IPS-20b (cell line): Measurements from ENCODE around the gene DNAJA4.
A peak's percentile ranks its signal among the peaks of the same experiment; 100 is the strongest.

Experiments used
- H3K27ac ChIP-seq: one replicate; pipeline ENCODE4 v1.5.1; 2013; ENCODE audit warnings: low read length
- H3K27me3 ChIP-seq: 2 replicates; pipeline ENCODE4 v1.6.1; 2013; ENCODE audit warnings: mild to moderate bottlenecking, low read length, inconsistent platforms; ENCODE audit not compliant: insufficient read depth
- H3K36me3 ChIP-seq: 2 replicates; pipeline ENCODE4 v1.6.1; 2013; ENCODE audit warnings: low read depth, mild to moderate bottlenecking, inconsistent platforms, low read length, moderate library complexity; ENCODE audit not compliant: insufficient read depth
- H3K4me1 ChIP-seq: 2 replicates; pipeline ENCODE4 v1.6.1; 2013; ENCODE audit warnings: mild to moderate bottlenecking, control low read depth, inconsistent platforms, low read length, moderate library complexity; ENCODE audit not compliant: insufficient read depth
- H3K4me3 ChIP-seq: 2 replicates; pipeline ENCODE4 v1.5.1; 2013; ENCODE audit warnings: mild to moderate bottlenecking, low read length, inconsistent platforms
- H3K9ac ChIP-seq: 2 replicates; pipeline ENCODE4 v1.6.1; 2013; ENCODE audit warnings: low read depth, mild to moderate bottlenecking, inconsistent platforms, low read length, moderate library complexity
- H3K9me3 ChIP-seq: 2 replicates; pipeline ENCODE4 v1.6.1; 2013; ENCODE audit warnings: mild to moderate bottlenecking, low read depth, low read length, inconsistent platforms; ENCODE audit not compliant: insufficient read depth

DNAJA4 gene

DNA sequence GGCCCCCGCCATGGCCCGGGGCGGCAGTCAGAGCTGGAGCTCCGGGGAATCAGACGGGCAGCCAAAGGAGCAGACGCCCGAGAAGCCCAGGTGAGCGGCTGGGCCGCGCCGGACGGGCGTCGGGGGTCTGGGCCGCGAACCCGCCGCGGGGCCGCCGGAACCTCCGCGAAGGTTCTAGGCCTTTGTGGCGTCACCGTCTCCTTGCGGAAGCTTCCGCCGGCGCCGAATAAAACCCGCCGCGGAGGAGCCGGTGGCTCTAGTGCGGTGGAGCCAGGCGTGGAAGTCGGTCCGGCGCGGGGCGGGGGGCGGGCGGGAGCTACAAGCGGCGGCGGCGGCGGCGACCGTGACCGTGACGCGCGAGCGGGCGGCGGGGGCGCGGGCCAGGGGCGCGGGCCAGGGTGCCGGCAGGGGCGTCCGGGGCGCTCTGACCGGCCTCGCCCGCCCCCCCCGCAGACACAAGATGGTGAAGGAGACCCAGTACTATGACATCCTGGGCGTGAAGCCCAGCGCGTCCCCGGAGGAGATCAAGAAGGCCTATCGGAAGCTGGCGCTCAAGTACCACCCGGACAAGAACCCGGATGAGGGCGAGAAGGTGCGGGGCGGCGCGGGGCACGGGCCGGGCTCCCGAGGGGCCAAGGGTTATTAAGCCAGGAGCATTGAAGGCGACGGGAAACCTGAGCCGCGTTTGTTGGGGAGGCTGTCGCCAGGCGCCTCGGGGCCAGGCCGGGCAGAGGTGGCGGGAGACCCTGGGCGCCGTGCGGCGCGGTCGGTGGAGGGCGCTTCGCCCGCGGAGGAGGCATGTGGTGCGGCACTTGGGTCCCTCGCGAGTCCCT is at the start of gene DNAJA4:
Gene DNAJA4, plus strand, starts transcription at position 259 of the 833 bp plus-strand sequence. Its CDS starts 202 bp downstream, at position 461.
- H3K27me3 ChIP-seq: peaks cover 23% of the 10 kb centered on the region
- peak within 1 kb of the TSS; percentile 51; the same call in 1 of the 2 replicates for H3K4me3 ChIP-seq
- H3K36me3 ChIP-seq: no peaks in the 10 kb centered on the region
- H3K4me1 ChIP-seq: no peaks in the 10 kb centered on the region
- H3K27ac ChIP-seq: no peak within 1 kb of the TSS
- H3K9ac ChIP-seq: peak within 1 kb of the TSS; percentile 23; the same call in 1 of the 2 replicates
- H3K9me3 ChIP-seq: no peaks in the 10 kb centered on the region

DNA sequence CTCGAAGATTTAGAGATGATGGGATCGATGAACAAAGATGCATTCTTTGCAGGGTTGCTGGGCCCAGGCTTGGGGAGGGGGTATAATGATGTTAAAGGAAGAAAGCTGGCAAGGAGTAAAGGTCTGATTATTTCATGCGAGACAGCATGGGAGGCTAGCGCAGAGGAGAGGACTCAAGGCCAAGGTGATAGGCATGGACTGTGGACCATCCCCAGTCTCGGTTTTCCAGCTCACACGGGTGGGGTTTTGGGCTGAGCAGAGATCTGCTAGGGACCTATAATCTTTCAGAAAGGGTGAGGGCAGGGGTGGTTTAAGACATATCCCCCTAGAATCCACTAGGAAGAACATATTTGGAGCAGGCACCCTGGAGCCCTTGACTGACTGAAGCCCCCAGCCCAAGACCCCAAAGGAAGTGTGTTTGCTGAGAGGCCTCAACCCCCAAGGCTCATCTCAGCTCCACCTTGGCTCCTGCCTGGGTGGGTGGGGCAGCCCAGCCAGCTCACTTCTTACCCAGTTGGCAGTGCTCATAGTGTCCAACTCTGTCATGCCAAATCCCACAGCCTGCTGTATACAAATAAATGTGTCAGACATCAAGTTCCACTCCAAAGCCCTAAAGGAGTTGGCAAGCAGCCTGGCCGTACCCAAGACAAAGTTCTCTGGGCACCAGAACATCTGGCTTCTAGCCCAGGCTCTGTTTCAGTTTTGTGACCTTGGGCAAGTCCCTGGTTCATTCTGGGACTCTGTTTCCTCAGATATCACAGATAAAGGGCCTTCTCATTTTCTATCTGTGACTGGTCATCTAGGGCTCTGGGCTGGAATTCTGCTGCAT is 47.9 kb upstream of the DNAJA4 start:
- no peaks in the 10 kb centered on the region; the same call in 1 of the 2 replicates for H3K4me1 ChIP-seq
- no peaks in the 10 kb centered on the region for H3K27me3 ChIP-seq
- no peak overlapping the region for H3K27ac ChIP-seq
- H3K4me3 ChIP-seq: no peak overlapping the region
- no peaks in the 10 kb centered on the region for H3K36me3 ChIP-seq
- no peak overlapping the region for H3K9ac ChIP-seq
- no peaks in the 10 kb centered on the region for H3K9me3 ChIP-seq

DNA sequence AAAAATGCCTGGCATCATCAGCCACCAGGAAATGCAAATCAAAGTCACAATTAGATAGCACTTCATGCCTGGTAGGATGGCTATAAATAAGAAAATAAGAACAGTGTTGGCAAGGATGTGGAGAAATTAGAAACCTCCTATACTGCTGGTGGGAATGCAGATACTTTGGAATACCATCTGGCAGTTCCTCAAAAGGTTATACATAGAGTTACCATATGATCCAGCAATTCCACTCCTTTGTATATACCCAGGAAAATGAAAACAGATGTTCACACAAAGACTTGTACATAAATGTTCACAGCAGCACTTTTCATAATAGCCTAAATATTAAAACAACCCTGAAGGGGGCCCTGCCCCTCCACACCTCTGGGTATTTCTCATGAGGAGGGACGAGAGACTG is 43.6 kb upstream of the DNAJA4 start:
- peaks cover 2% of the 10 kb centered on the region; the same call in 1 of the 2 replicates for H3K36me3 ChIP-seq
- no peak overlapping the region for H3K4me3 ChIP-seq
- H3K9ac ChIP-seq: no peak overlapping the region
- no peak overlapping the region for H3K27ac ChIP-seq
- no peaks in the 10 kb centered on the region for H3K27me3 ChIP-seq
- no peaks in the 10 kb centered on the region for H3K4me1 ChIP-seq
- H3K9me3 ChIP-seq: peaks cover 4% of the 10 kb centered on the region

DNA sequence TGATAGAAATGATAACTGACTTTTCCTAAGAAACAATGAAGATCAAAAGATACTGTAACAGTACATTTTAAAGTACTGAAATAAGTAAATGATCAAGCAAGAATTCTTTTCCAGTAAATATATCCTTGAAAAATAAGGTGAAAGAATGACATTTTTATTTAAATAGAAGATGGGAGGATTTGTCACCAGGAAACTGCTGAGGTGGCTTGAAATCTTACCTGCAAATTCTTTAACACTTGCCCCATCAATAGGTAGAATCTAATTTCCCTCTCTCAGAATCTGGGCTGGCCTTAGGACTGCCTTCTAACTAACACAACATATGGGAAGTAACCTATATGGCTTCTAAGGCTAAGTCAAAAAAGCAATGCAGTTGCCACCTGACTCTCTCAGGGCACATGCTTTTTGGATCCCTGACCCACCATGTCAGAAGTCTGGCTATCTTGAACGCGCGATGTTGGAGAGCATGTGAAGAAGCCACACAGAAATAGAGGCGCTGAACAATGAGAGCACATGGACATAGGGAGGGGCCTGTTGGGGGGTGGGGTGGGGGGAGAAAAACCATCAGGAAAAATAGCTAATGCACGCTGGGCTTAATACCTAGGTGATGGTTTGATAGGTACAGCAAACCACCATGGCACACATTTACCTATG is 41.5 kb upstream of the DNAJA4 start:
- Histone ChIP-seq H3K9ac (no peak overlapping the region), H3K4me1 (no peaks in the 10 kb centered on the region), H3K36me3 (peaks cover 4% of the 10 kb centered on the region; the same call in 1 of the 2 replicates), H3K27me3 (no peaks in the 10 kb centered on the region), H3K4me3 (no peak overlapping the region), H3K27ac (no peak overlapping the region), H3K9me3 (peaks cover 7% of the 10 kb centered on the region)

DNA sequence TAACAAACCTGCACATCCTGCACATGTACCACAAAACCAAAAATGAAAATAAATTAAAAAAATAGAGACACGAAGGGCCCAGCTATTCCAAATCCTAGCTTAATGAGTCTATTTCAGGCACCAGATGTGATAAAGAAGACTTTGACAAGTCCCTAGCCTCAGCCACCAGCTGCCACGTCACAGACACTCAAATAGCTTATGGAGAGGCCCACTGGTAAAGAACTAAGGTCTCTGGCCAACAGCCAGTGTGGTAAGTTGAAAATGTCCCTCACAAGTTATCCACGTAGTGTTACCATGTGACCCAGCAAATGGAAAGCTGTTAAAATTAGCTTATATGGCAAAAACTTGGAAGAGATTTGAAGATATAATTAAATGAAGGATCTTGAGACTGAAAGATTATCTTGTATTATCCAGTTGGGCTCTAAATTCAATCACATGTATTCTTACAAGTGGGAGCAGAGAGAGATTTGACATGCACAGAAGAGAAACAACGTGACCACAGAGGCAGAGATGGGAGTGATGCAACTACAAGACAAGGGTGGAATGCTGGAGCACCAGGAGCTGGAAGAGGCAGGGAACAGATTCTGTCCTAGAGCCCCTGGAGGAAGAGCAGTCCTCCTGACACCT is 40.9 kb upstream of the DNAJA4 start:
- no peak overlapping the region for H3K9ac ChIP-seq
- H3K9me3 ChIP-seq: peaks cover 7% of the 10 kb centered on the region
- H3K27ac ChIP-seq: no peak overlapping the region
- H3K4me1 ChIP-seq: no peaks in the 10 kb centered on the region
- H3K36me3 ChIP-seq: peaks cover 4% of the 10 kb centered on the region; the same call in 1 of the 2 replicates
- no peak overlapping the region for H3K4me3 ChIP-seq
- no peaks in the 10 kb centered on the region for H3K27me3 ChIP-seq

DNA sequence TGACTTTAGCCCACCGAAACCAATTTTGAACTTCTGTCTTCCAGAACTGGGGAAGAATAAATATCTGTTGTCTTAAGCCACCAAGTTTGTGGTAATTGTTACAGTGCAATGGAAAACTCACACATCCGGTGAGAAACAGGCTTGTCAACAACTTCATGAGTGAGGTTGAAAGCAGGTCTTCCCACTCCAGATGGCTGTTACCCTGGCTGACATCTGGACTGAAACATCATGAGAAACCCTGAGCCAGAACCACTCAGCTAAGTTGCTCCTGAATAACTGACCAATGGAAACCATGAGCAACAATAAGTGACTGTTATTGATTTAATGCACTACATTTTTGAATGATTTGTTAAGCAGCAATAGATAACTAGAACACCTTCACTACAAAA is 40.3 kb upstream of the DNAJA4 start:
- Histone ChIP-seq H3K9me3 (peaks cover 7% of the 10 kb centered on the region), H3K27ac (no peak overlapping the region), H3K9ac (no peak overlapping the region), H3K4me3 (no peak overlapping the region), H3K36me3 (peaks cover 4% of the 10 kb centered on the region; the same call in 1 of the 2 replicates), H3K4me1 (no peaks in the 10 kb centered on the region), H3K27me3 (no peaks in the 10 kb centered on the region)

DNA sequence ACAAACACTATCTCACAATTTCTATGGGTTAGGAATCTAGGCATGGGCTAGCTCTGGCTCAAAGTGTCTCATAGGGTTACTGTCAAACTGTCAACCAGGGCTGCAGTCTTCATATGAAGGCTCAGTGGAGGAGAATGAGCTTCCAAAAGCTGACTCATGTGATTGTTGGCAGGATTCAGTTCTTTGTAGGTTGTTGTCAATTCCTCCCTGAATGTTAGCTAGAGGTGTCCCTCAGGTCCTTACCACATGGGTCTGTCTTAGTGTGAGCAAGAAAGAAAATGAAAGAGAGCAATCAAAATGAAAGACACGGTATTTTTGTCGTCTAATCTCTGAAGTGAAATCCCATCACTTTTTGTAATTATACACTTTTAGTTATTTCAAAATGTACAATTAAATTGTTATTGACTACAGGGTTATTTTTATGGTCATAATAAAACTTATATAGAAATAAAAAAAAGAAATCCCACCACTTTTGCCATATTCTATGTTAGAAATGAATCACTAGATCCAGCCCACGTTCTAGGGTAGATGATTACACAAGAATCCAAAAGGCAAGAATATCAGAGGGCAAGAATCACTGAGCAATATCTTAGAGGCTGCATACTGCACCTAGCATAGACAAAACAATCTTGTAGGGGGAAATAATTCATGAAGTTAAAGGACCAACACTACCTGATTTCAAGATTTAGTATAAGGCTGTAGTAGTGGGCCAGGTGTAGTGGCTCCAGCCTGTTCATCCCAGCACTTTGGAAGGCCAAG is 38.4 kb upstream of the DNAJA4 start:
- no peaks in the 10 kb centered on the region for H3K4me1 ChIP-seq
- H3K27ac ChIP-seq: no peak overlapping the region

DNA sequence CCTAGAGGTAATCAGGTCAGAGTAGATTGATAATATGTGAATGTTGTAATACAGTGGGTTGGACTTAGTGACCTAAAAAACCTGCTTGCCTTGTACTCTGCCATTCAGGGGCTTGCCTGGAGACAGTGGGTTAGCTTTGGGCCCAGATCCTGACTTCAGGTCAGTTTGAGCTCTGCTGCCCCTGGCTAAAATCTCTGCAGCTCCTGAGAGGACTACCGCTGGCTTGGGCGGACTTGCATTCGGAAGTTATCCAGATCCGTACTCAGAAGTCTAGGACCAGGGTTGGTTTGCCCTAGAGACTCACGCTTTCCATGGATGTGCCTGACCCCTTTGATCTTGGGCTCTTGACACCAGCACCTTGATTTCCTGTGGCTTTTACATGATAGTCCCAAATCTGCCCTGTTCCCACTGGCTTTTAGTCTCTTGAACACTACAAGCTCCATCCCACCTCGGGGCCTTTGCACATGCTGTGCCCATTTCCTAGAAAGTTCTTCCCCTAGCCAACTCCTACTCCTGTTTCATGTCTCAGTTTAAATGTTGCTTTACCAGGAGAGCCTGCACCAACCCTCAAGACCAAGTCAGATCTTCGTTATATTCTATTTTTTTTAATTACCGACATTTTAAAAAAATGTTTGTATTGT is 35.9 kb upstream of the DNAJA4 start:
- Histone ChIP-seq H3K4me3 (no peak overlapping the region), H3K4me1 (no peaks in the 10 kb centered on the region), H3K27ac (no peak overlapping the region), H3K9ac (no peak overlapping the region), H3K9me3 (peaks cover 7% of the 10 kb centered on the region), H3K36me3 (peaks cover 4% of the 10 kb centered on the region; the same call in 1 of the 2 replicates), H3K27me3 (no peaks in the 10 kb centered on the region)

More for the DNA sequence above, 38.4 kb upstream of the DNAJA4 start:
- Histone ChIP-seq H3K9ac (no peak overlapping the region), H3K9me3 (peaks cover 7% of the 10 kb centered on the region), H3K4me3 (no peak overlapping the region), H3K36me3 (peaks cover 4% of the 10 kb centered on the region; the same call in 1 of the 2 replicates), H3K27me3 (no peaks in the 10 kb centered on the region)

DNA sequence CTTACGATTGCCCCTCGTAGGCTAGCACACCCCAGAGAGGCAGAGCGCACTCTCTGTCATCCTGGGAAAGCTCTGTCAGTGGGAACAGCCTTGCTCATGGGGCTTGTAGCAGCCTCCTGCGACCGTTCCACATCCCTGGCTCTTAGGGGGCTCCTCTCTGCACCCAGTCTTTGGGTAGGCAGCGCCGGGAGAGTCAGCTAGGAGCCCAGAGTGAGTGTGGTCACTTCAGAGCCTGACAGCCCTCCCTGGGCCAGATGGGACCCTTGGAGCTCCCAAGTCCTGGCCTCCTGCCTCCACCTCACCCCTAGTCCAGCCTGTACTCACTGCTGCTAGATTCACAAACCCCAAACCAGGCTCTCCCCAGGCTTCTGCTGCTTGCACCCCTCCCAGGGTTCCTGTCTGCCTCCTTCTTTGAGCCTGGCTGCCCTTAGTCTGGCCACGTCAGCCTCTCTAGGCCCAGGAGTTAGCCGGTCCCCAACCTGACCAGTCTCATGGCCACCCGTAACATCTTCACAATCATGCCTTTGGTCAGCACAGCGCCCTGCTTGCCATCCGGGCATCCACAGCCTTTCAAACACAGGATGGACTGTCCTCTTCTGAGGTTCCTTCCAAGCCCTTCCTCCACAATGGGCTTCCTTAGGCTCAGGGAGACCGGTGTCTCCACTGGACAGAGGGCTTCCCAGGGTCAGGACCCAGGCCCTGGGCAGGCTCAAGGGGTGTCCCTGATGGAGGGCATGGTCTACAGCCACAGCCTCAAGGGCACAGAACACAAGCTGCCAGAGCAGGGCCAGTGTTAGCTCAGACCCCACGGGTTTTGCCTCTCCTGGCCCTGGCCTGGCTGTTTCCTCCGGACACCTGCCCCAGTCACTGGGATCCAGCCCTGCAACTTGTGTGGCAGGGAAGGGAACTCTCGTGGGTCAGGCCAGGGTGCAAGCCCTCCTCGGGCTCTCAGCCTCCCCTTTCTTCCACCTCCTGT is 34.6 kb upstream of the DNAJA4 start:
- Histone ChIP-seq H3K36me3 (peaks cover 4% of the 10 kb centered on the region; the same call in 1 of the 2 replicates), H3K9me3 (peaks cover 7% of the 10 kb centered on the region), H3K9ac (no peak overlapping the region), H3K27me3 (no peaks in the 10 kb centered on the region), H3K27ac (no peak overlapping the region), H3K4me1 (peaks cover 4% of the 10 kb centered on the region; the same call in 1 of the 2 replicates), H3K4me3 (no peak overlapping the region)
